DND-41 (cell line): ENCODE results near the gene TSSC4.

Experiments used
- ATAC-seq: fragments of 200-7000 bp; cut with Tn5 transposase; 3 replicates; pipeline ENCODE4 v1.9.1; 2021; ENCODE audit warnings: low read depth; ENCODE audit not compliant: insufficient read depth
- DNase-seq: peaks from one replicate; pipeline ENCODE4 v3.0.0-alpha.2; 2020
- H2AFZ ChIP-seq: 2 replicates; pipeline ENCODE4 v1.6.0; 2012; ENCODE audit warnings: low read depth, low read length
- H3K27ac ChIP-seq: 2 replicates; pipeline ENCODE4 v1.5.1; 2012; ENCODE audit warnings: low read length, inconsistent platforms
- H3K27me3 ChIP-seq: fragments of 200-600 bp; sonication (generic); 2 replicates; pipeline ENCODE4 v1.6.0; 2012; ENCODE audit warnings: low read length, mild to moderate bottlenecking, inconsistent platforms; ENCODE audit not compliant: insufficient read depth, poor library complexity
- H3K36me3 ChIP-seq: 2 replicates; pipeline ENCODE4 v1.5.1; 2012; ENCODE audit warnings: low read length, inconsistent platforms; ENCODE audit not compliant: insufficient read depth
- H3K4me1 ChIP-seq: 2 replicates; pipeline ENCODE4 v1.5.1; 2012; ENCODE audit warnings: mild to moderate bottlenecking, low read length; ENCODE audit not compliant: insufficient read depth
- H3K4me2 ChIP-seq: 2 replicates; pipeline ENCODE4 v1.6.0; 2012; ENCODE audit warnings: mild to moderate bottlenecking, moderate library complexity, low read length, inconsistent platforms; ENCODE audit not compliant: insufficient read depth
- H3K4me3 ChIP-seq, 2 experiments: fragments of 200-600 bp in 1 of 2; shearing (Covaris generic) in 1 of 2; 2 replicates each; pipeline ENCODE4 v1.5.1; 2012 to 2016; ENCODE audit warnings: inconsistent platforms in 2 of 2, low read length in 2 of 2, mild to moderate bottlenecking in 2 of 2, low read depth in 1 of 2, moderate library complexity in 1 of 2
- H3K79me2 ChIP-seq: 2 replicates; pipeline ENCODE4 v1.6.0; 2012; ENCODE audit warnings: low read length, inconsistent platforms; ENCODE audit not compliant: insufficient read depth
- H3K9ac ChIP-seq: 2 replicates; pipeline ENCODE4 v1.6.0; 2012; ENCODE audit warnings: low read depth, mild to moderate bottlenecking, inconsistent platforms, low read length, moderate library complexity
- H3K9me3 ChIP-seq: 2 replicates; pipeline ENCODE4 v1.5.1; 2012; ENCODE audit warnings: low read length, moderate library complexity, mild to moderate bottlenecking, inconsistent platforms; ENCODE audit not compliant: insufficient read depth, severe bottlenecking
- H4K20me1 ChIP-seq: 2 replicates; pipeline ENCODE4 v1.6.0; 2012; ENCODE audit warnings: low read length; ENCODE audit not compliant: insufficient read depth
- CTCF ChIP-seq: IDR thresholded peaks from 2 replicates; pipeline ENCODE4 v1.5.1; 2012; ENCODE audit warnings: borderline replicate concordance, low read length, moderate library complexity, mild to moderate bottlenecking; ENCODE audit not compliant: poor library complexity, severe bottlenecking; ENCODE audit errors: extremely low read depth
- EZH2 ChIP-seq: IDR thresholded peaks from 3 replicates; pipeline ENCODE4 v1.6.1; 2012; ENCODE audit warnings: borderline replicate concordance, low read depth, mild to moderate bottlenecking, moderate library complexity, low read length, inconsistent platforms; ENCODE audit not compliant: severe bottlenecking

TSSC4 gene

GRCh38 chr11:2369320-2369719 lies 31.2 kb upstream of the TSSC4 start:
- Histone ChIP-seq H3K27ac (no peak overlapping the region), H3K79me2 (no peaks in the 10 kb centered on the region), H3K4me1 (no peaks in the 10 kb centered on the region), H3K9ac (no peak overlapping the region), H3K36me3 (no peaks in the 10 kb centered on the region), H4K20me1 (peaks cover 18% of the 10 kb centered on the region; the same call in 1 of the 2 replicates), H3K27me3 (no peaks in the 10 kb centered on the region), H3K4me3 (no peak overlapping the region), H2AFZ (no peak overlapping the region), H3K4me2 (no peak overlapping the region), H3K9me3 (no peaks in the 10 kb centered on the region)
- ATAC-seq (no peak), DNase-seq (no peak)
- TF ChIP-seq CTCF (no peak), EZH2 (no peak)

DNA sequence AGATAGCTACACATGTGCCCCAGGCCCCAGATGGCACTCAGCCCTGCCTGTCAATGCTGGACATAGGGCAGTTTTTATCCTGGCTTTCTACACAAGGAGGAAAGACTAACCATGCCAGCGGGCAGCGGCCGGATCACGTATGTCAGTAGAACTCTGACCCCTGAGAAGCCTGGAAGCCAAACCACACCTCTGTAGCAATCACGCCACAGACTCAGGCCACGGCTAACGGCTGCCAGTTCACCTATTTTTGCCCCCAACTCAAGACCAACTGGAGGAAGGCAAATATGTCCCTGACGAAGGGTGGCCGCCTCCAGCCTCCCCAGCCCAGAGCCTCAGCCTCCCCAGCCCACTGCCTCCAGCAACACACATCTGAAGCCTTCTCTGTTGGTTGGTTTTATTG lies 30.7 kb upstream of the TSSC4 start:
- no peak overlapping the region for H3K9ac ChIP-seq
- H4K20me1 ChIP-seq: peaks cover 20% of the 10 kb centered on the region; the same call in 1 of the 2 replicates
- H3K79me2 ChIP-seq: no peaks in the 10 kb centered on the region
- H3K4me3 ChIP-seq: no peak overlapping the region
- no peaks in the 10 kb centered on the region for H3K27me3 ChIP-seq
- H3K4me1 ChIP-seq: no peaks in the 10 kb centered on the region
- H3K4me2 ChIP-seq: no peak overlapping the region
- no peak overlapping the region for H2AFZ ChIP-seq
- no peak overlapping the region for H3K27ac ChIP-seq
- TF ChIP-seq CTCF (no peak), EZH2 (no peak)
- DNase-seq (no peak), ATAC-seq (no peak)
- no peaks in the 10 kb centered on the region for H3K36me3 ChIP-seq
- H3K9me3 ChIP-seq: no peaks in the 10 kb centered on the region

DNA sequence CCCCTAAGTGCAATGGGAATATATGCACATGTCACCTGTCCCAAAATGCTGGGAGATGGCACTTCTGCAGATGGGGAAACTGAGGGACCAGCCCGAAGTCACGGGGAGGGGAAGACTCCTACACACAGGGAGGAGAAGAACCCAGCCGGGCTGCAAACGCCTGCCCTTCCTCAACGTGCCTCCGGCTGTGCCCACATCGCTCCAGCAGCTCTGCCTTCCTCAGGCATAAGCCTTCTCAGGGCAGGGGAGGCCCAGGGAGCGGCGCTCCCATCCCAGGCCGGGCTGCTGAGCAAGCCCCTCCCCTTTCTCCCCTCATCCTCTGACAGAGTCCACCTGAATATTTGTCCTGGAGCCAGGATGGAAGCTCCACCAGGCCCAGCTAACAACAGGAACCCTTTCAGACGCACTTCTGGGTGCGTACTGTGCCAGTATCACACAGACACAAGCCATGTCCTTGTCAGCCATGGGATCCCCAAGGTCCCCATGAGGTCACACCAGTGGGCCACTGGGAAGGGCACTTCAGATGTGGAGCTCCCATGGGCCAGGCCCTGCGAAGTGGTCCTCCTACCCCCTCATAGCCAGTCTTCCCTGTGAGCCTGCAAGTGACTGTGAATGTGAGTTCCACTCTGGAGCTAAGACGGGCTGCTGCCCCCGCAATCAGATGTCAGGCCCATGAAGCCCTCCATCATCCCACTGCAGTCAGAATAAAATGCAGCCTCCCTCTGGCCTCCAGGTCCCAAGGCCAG lies 25.9 kb upstream of the TSSC4 start:
- H3K79me2 ChIP-seq: peaks cover 23% of the 10 kb centered on the region
- DNase-seq: no peak
- no peaks in the 10 kb centered on the region for H3K27me3 ChIP-seq
- H3K36me3 ChIP-seq: peaks cover 15% of the 10 kb centered on the region
- no peak overlapping the region for H2AFZ ChIP-seq
- H4K20me1 ChIP-seq: peaks cover 39% of the 10 kb centered on the region
- H3K9me3 ChIP-seq: no peaks in the 10 kb centered on the region
- H3K9ac ChIP-seq: no peak overlapping the region
- peaks cover 20% of the 10 kb centered on the region for H3K4me1 ChIP-seq
- H3K4me2 ChIP-seq: no peak overlapping the region
- TF ChIP-seq EZH2 (no peak), CTCF (no peak)
- no peak for ATAC-seq
- no peak overlapping the region for H3K27ac ChIP-seq
- no peak overlapping the region for H3K4me3 ChIP-seq
